Activated naive CD4-positive, alpha-beta T cell (primary cell): ENCODE data around the gene DNAH14.
"Not testable (repeated sequence)": the region's sequence is repeated elsewhere in the genome, so short reads cannot be mapped to it uniquely, and the experiment has no call there.

ENCODE experiments used
- DNase-seq, 4 experiments: peaks; one replicate each; lab custom pipeline; 2025; lab: John Stamatoyannopoulos, UW

The DNAH14 gene

DNA sequence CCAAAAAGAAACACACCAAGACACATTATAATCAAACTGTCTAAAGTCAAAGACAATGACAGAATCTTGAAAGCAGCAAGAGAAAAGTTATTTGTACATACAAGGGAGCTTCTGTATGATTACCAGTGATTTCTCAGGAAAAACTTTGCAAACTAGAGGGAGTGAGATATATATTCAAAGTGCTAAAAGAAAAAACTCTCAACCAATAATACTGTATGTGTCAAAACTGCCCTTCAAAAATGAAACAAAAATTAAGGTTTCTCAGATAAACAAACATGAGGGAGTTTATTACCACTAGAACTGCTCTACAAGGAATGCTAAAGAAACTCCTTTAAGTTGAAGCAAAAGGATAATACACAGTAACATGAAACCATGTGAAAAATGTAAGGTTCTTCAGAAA lies 418.9 kb downstream of the DNAH14 start:
- DNase-seq: no peak

DNA sequence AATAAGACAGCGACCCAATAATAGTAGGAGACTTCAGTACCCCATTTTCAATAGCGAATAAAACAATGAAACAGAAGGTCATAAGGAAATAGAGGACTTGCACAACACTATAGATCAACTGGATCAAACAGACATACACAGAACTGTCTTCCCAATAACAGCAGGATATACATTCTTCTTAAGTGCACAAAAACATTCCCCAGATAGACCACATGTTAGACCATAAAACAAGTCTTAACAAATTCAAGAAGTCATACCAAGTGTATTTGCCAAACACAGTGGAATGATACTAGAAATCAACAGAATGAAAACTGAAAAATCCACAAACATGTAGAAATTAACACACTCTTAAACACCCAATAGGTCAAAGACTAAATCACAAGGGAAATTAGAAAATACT lies 420.4 kb downstream of the DNAH14 start:
- no peak for DNase-seq

DNA sequence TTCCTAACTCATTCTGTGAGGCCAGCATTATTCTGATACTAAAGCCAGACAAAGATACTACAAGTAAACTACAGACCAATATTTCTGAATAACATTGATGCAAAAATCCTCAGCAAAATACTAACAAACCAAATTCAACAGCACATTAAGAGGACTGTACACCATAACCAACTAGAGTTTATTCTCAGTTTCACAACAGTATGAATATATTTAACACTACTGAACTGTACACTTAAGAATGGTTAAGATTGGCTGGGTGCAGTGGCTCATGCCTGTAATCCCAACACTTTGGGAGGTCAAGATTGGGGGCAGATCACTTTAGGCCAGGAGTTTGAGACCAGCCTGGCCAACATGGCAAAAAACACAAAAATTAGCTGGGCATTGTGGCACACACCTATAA lies 421.4 kb downstream of the DNAH14 start:
- DNase-seq: no peak

DNA sequence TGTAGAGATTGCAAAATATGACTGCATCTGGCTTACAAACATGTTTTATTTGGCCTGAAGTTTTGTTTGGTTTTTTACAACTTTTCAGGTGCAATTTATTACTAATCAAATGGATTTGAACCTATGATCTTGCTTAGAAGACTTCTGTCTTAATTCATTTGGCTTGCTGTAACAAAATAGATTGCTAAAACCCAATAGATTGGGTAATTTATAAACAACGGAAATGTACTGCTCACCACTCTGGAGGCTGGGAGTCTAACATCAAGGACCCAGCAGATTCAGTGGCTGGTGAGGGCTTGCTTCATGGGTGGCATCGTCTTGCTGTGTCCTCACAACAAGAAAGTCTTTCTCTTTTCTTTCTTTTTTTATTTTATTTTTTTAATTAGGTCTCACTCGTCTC lies 425.4 kb downstream of the DNAH14 start:
- DNase-seq: no peak

DNA sequence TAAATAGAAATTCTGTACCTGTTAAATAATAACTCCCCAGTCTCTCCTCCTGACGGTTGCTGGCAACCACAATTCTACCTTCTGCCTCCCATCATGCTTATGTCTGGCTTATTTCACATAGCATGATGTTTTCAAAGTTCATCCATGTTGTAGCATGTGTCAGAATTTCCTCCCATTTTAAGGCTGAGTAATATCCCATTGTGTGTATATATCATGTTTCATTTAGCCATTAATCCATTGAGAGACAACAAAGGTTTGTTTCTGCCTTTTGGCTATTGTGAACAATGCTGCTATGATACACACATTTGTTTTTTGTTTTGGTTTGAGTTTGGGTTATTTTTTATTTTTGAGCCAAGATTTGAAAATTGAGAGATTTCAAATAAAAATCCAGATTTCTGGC lies 426.4 kb downstream of the DNAH14 start:
- no peak for DNase-seq

DNA sequence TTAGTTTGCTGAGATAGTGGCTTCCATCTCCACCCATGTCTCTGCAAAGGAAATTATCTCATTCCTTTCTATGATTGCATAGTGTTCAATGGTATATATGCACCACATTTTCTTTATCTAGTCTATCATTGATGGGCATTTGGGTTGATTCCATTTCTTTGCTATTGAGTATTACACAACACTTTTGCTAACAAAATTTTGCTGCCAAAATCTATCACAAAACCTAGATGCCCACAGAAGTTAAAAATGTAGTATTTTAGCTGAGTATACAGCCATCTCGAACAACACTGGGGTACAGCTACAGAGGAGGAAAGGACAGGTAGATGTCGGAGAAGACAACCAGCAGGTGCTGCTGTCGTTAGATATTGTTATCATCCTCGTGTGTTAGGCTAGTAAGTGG lies 430.6 kb downstream of the DNAH14 start:
- no peak for DNase-seq

DNA sequence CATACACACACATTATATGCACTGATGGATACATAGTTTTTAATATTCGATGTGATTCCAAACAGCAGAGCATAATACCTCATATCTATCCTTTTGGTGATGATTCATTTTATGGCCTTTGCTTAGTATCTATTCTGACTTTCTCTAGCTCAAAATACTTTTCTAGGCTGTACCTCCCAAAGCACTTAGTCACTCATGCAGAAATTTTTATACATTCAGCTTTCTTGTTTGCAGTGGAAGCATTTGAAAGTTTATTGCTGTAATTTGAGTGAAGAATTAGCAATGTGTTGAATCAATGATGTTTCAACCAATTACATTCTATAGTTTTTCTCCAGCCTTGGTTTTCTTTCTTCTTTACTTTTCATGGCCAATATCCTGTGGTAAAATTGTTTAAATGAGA lies 431.7 kb downstream of the DNAH14 start:
- DNase-seq: no peak

DNA sequence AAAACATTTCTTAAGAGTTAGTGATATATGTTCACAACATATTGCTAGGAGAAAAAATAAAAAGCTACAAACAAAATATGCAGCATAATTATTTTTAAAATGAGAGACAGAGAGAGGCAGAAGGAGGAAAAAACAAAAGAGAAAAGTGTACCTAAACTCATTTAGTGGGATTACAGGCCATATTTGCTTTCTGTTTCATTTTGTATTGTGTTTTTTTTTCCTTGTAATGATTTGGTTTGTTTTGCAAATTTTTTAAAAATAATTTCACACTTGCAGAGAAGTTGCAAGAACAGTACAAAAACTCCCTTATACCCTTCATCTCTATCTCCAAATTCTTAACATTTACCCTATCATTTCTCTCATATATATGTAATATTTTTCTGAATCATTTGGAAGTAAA lies 433.3 kb downstream of the DNAH14 start:
- no peak for DNase-seq

DNA sequence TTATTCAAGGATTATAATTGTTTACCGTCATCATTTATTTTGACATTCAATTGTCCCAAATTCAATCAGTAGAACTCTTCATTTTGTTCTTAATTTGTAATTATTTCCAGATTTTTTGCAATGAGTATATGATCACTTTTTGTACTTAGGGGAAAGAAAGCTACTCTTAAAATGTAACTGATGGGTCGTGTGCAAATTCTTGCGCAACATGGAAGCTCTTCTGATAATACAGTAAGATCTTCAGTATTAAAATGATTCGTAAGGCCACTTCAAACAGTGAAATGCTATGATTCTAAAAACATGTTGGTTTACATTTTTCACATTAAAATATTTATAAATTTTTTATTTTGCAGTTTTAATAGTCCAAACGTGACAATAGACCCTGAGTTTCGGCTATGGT lies 435.0 kb downstream of the DNAH14 start:
- no peak for DNase-seq

DNA sequence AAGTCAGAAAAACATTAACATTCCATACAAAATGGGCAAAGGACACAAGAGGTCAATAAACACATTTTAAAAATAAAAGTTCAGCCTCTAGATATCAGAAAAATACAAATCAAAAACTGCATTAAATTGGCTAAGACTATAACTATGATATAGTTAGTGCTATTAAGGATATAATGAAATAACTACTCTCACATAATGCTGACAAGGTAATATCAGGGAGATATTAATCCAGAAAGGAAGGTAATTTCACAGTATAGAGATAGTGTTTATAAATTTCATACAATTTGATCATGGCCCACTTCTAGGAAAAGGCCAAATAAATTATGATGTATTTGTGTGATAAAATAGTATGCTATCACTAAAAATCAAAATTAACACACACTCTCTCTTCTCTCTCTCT lies 436.5 kb downstream of the DNAH14 start:
- DNase-seq: no peak

DNA sequence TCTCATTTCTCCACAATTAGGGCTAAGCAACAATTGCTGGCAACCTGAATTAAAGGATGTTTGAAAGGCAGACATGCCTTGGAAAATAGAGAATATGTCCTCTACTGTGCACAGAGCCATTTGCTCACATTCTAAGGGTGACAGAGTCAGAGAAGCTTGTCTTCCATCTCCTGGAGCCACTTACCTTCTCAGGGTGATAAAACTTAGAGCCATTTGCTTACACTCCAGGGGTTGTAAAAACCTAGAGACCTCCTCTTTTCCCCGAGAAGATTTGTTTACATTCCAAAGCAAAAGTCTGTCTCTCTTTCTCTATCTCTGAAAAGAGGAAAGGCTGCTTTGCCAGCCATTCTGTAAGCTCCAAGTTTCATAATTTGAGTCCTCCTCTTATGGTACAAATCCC lies 437.1 kb downstream of the DNAH14 start:
- no peak for DNase-seq

DNA sequence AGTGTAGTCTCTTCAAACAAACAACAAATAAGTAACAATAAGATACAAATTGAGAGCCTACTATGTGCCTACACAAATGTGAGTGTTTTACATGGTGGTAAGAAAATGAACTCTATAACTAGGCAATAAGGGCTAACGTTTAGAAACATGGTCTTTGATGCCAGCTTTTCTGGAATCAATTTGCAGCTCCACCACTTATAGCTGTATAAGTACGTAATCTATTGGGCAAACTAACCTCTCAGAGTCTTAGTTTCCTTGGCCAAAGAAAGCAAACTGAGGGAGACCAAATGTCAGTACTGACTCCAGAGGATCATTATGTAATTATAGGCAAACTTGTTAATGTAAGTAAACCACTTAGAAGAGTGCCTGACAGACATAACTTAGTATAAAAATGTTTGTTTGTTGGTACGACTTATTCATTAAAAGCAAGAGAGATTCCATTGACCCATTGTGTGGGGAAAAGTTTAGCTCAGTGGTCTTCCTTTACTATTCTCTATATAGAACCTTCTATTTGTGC lies 438.6 kb downstream of the DNAH14 start:
- no peak for DNase-seq

DNA sequence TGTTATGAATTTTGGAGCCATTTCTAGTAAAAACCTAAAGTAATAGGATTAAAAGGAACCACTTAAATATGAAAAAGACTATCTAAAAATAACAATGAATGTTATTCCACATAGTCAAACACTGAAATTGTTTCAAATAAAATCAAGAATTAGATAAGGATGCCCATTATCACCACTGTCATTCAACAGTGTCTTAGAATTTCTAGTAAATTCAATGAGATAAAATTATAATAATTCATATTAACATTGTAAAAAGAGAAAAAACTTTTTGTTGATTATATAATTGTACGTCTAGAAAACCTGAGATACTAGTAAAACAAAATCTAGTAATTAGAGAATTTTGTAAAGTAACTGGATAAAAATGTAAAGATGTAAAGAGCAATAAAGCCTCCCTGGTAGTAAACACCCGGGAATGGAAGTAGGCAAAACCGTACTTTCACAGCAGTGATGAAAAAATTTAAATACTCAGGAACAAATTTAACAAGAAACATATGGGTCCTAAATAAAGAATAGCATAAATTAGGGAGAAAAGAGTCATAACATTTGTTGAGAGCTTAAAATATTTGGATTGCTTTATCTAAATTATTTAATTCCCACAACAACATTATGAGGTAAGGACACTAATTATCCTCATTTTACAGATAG lies 442.0 kb downstream of the DNAH14 start:
- no peak for DNase-seq

DNA sequence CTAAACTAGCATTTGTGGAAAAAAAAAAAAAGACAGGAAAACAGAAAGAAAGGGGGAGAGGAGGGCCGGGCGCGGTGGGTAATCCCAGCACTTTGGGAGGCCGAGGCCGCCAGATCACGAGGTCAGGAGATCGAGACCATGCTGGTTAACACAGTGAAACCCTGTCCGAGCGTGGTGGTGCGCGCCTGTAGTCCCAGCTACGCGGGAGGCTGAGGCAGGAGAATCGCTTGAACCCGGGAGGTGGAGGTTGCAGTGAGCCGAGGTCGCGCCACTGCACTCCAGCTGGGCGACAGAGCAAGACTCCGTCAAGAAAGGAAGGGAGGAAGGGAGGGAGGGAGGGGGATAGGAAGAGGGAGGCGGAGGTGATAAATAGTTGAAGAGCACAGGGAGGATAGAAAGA lies 443.7 kb downstream of the DNAH14 start:
- DNase-seq: no peak

DNA sequence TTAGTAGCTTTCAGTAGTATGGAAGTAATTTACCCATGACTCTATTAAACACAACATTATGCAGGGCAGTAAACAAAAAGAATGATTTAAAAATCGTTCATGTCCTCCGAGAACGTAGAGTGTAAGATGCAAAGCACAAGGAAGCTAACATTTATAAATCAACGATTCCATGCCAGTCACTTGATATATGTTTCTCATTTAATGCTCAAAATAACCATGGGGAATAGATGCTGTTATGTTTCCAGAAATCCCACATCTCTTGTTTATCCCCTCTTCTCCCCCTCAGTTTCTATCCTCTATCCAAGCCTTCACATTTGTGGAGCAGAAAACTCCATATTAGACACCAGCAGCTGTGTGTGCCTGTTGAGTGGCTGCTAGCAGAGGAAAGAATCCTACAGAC lies 445.5 kb downstream of the DNAH14 start:
- no peak for DNase-seq

DNA sequence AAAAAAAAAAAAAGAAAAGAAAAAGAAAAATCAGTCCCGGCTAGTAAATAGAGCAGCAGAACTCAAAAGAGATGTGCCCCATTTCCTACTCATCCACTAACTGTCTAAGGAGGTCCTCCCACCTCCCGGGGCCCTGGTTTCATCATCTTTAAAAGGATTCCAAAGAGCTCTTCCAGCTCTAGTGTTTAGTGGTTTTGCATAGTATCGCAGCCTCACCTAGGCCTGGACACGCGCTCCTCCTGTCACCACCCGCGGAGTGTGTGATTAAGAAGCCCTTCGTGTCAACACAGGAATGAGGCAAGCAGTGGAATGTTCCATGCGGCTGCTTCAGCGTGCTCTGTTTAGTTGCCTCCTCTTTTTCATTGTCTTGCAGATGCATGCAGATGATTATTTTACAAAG lies 449.4 kb downstream of the DNAH14 start:
- DNase-seq: no peak

DNA sequence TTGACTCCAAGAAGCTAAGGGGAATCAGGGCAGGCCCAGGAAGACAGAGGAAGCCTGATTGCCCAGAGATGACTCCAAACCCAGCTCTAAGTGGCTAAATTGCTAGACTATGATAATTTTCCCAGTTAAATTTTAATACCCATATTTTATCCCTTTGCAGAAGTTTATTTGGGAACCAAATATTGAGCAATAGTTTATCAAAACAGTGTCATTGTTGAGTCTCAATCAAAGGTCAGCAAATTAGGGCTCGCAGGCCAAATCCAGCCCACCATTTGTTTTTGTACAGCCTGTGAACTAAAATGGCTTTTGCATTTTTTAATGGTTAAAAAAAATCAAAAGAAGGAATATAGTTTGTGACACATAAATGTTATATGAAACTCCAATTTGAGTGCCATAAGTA lies 451.2 kb downstream of the DNAH14 start:
- no peak for DNase-seq

DNA sequence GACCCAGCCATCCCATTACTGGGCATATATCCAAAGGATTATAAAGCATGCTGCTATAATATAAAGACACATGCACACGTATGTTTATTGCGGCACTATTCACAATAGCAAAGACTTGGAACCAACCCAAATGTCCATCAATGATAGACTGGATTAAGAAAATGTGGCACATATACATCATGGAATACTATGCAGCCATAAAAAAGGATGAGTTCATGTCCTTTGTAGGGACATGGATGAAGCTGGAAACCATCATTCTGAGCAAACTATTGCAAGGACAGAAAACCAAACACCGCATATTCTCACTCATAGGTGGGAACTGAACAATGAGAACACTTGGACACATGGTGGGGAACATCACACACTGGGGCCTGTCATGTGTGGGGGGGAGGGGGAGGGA lies 457.4 kb downstream of the DNAH14 start:
- not testable (repeated sequence) for DNase-seq

DNA sequence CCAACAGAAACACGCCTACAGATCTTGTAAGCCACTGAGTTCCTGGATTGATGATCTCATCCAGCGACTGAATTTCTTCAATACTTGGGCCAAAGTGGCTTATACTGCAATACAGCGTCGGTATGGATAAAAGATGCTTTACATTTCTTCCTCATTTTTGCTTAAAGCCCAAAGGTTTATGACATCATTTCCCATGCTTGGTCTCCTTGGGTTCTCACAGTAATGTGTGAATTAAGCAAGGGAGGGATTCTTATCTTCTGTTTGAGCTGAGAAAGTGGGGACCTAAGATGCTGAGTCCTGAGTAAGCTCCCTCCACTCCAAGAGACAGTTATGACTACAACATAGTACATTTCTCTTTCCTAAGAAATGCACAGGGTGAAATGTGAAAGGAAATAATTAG lies 458.9 kb downstream of the DNAH14 start:
- DNase-seq: no peak

DNA sequence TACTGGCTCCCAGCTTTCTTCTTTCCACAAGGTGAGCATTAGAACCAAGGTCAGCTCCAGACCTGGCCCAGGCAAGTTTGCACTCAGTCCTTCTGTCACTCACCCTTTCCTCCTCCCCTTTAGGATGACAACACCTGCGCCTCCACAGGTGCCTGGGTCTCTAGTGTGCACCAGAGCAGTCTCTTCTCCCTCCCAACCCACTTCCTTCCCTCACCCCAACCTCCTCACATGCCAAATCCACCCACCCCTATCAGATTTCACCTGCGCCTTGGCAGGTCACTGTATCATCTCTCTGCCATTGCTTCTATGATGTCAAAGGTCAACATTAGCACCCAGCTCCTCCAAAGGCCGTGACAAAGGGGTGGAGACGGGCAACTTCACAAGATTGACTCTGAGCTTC lies 460.4 kb downstream of the DNAH14 start:
- no peak for DNase-seq

DNA sequence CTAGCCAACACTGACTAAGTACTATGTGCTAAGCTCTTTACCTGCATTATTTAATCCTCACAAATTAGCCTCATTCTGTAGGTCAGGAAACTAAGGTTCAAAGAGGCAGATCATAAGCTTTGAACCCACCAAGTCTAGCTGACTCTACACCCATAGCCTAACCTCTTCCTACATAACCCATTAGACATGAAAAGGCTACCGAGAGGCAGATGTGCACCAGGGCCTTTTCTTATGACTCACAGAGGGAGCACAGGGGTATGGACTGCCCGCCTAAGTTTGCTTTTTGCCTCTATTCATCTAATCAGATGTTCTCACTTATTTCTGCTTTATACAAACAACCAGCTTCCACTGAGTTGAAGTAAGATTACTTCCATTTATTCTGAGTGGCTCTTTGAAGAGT lies 466.9 kb downstream of the DNAH14 start:
- DNase-seq: no peak

DNA sequence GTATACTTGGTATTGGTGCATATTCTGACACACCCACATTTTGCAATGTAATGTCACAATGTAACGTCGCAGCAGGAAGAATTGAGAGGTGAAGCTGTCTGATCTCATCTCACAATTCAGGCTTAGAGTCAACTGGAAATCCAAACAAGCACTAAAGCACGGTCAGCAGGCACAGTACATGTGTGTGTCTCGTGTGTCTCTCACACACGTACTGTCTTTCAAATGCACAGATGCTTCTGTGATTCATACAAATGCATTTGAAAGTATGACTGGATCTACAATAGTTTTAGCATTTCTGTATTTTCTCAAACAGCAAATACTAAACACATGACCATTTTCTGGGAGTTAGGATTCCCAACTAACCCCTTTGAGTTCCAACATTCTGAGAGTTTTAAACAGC lies 471.5 kb downstream of the DNAH14 start:
- DNase-seq: no peak

DNA sequence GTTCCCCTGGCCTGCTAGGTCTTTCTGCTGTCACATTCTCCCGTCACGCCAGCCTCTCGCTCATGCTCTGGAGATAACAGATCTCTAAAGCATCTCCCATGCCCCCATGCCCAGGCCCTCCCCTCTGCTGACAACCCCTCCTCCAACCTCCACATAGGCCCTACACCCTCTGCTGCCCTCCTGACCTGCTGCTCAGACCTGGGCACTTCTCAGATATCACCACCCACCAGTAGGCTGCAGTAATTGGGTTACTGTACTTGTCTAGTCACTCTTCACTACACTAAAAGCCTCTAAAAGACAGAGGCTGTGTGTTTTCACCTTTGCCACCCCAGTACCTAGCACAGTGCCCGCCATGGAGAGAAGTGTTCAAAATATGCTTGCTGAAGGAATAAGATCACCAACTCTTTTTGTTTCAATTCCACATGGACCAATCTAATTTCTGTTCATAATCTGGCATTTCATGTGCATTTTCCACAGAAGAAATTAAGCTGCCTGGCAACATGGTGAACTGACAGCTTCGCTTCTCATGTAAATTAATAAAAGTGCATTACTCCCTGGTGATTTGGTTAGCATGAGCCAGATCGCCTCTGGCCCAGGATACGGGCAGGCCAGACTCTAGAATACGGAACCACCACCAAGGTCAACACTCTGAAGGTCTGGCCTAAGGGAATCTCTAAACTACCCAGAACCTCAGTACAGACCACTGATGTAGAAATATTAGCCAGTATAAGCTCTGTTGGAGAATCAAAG lies 477.7 kb downstream of the DNAH14 start:
- DNase-seq: no peak

DNA sequence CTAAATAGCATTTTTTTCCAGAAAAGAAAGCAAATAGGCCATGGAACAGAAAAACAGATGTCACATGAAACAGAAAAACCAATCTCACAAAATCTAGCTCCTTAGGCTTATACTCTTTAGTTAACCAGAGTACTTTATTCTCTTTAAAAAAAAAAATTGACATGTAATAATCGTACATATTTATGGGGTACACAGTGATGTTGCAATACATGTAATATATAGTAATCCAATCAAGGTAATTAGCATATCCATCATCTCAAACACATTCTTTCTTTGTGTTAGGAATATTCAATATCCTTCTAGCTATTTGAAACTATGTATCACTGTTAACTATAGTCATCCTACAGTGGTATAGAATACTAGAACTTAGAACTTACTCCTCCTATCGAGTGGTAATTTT lies 478.3 kb downstream of the DNAH14 start:
- DNase-seq: no peak
